Activated CD8-positive, alpha-beta T cell treated with anti-CD3 and anti-CD28 coated beads, Interleukin-2, amount 10 ng/mL, durations not matched to agents 7 days and 5 days (primary cell): ENCODE results near the gene POLR1G. TPM values are rescaled to one million over a fixed set of nuclear protein-coding genes. Genes with fewer than 3 reads are reported as not detected.

ENCODE experiments used
- ATAC-seq: fragments of 150-1000 bp; cut with Tn5 transposase; one replicate; pipeline ENCODE4 v1.10.0; 2021; ENCODE audit warnings: moderate library complexity
- CTCF ChIA-PET: fragments of 350-600 bp; sonication (Branson Sonifier 250); formaldehyde crosslinking; loops from one replicate; lab custom pipeline; 2021; ENCODE audit warnings: antibody characterized with exemption; lab: Charles Lee
- POLR2A ChIA-PET: fragments of 350-600 bp; sonication (Branson Sonifier 250); formaldehyde crosslinking; loops from one replicate; lab custom pipeline; 2021; ENCODE audit warnings: antibody characterized with exemption; lab: Charles Lee
- DNase-seq: peaks from one replicate; pipeline ENCODE4 v3.0.0-alpha.2; 2020
- H3K27ac Mint-ChIP-seq: one replicate; pipeline ENCODE4 v1.8.0; 2021; ENCODE audit warnings: mild to moderate bottlenecking, mixed read lengths
- H3K27me3 Mint-ChIP-seq: one replicate; pipeline ENCODE4 v1.8.0; 2021; ENCODE audit warnings: low read depth, mixed read lengths
- H3K36me3 Mint-ChIP-seq: one replicate; pipeline ENCODE4 v1.8.0; 2021; ENCODE audit warnings: low read depth, mixed read lengths
- H3K4me1 Mint-ChIP-seq: one replicate; pipeline ENCODE4 v1.8.0; 2021; ENCODE audit warnings: low read depth, mixed read lengths
- H3K4me3 Mint-ChIP-seq: one replicate; pipeline ENCODE4 v1.8.0; 2021; ENCODE audit warnings: mild to moderate bottlenecking, mixed read lengths
- H3K9me3 Mint-ChIP-seq: one replicate; pipeline ENCODE4 v1.8.0; 2022; ENCODE audit warnings: mixed read lengths; ENCODE audit not compliant: insufficient read depth
- total RNA-seq, 2 experiments: library from RNA; stranded (reverse); gene quantifications; one replicate each; pipeline ENCODE4 v1.2.3, GENCODE V29; 2021

POLR1G gene
- total RNA-seq, 2 experiments from 2014 or later = 9.5 to 10.6 TPM

- no peaks in the 10 kb centered on the region for H3K9me3 Mint-ChIP-seq
- peak overlapping the region; percentile 62 for H3K4me3 Mint-ChIP-seq
- DNase-seq (peak; percentile 92), ATAC-seq (peak; percentile 72)
- peaks cover 2% of the 10 kb centered on the region for H3K27me3 Mint-ChIP-seq
- H3K36me3 Mint-ChIP-seq = no peaks in the 10 kb centered on the region
- peaks cover 37% of the 10 kb centered on the region for H3K4me1 Mint-ChIP-seq
- ChIA-PET CTCF (interaction anchor here (0.7 to 9.1 kb wide), 42 partner anchors 9 to 261 kb away, joined by 3 to 455 read pairs (median 7); partner anchors contain the start of genes BLOC1S3, FOSB, PPM1N and PPP1R13L), POLR2A (interaction anchor here (0.6 to 3.3 kb wide), 13 partner anchors 10 to 252 kb away, joined by 3 to 35 read pairs (median 4); partner anchors contain the start of genes FOSB, QPCTL and SNRPD2)
- peak overlapping the region; percentile 83 for H3K27ac Mint-ChIP-seq
Observed at GRCh38 chr19:45439569-45440258, 33.3 kb downstream of the POLR1G start.

DNA sequence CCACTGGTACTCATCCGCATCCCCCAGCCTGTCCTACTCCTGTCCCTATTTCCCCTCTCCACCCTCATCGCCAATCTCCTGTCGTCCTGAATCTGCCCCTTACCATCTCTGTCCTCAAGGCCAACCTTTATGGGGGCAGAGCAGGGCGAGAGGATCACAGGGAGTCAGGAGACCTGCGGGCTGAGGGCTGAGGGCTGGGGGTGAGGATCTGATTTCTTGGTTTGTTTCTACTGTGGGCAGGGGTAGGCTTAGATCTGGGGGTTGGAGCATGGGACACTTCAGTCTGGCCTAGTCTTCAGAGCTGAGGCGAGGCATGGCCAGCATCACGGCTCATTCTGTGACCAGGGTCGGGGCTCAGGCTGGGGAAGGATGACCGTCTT lies 33.8 kb downstream of the POLR1G start:
- POLR2A ChIA-PET = interaction anchor here (1.3 to 3.3 kb wide), 5 partner anchors 27 to 252 kb away, joined by 3 to 35 read pairs (median 14); partner anchors contain the start of genes FOSB, QPCTL and SNRPD2
- H3K9me3 Mint-ChIP-seq = no peaks in the 10 kb centered on the region
- no peak for ATAC-seq

GRCh38 chr19:45440873-45441654 lies 34.6 kb downstream of the POLR1G start:
- CTCF ChIA-PET = interaction anchor here (0.6 to 9.1 kb wide), 9 partner anchors 11 to 201 kb away, joined by 3 to 455 read pairs (median 20); partner anchors contain the start of genes FOSB and PPP1R13L
- DNase-seq (no peak), ATAC-seq (no peak)
- Mint-ChIP-seq H3K9me3 (no peaks in the 10 kb centered on the region), H3K27me3 (no peaks in the 10 kb centered on the region), H3K27ac (peak overlapping the region; percentile 4), H3K4me1 (peaks cover 42% of the 10 kb centered on the region), H3K4me3 (peak overlapping the region; percentile 62), H3K36me3 (no peaks in the 10 kb centered on the region)
- POLR2A ChIA-PET = interaction anchor here (1.4 to 3.3 kb wide), 2 partner anchors 28 to 38 kb away, joined by 3 to 35 read pairs; no protein-coding TSS in a partner anchor

More for the DNA sequence above, 33.8 kb downstream of the POLR1G start:
- H3K27ac Mint-ChIP-seq = peak overlapping the region; percentile 83
- DNase-seq = no peak
- no peaks in the 10 kb centered on the region for H3K27me3 Mint-ChIP-seq
- peak overlapping the region; percentile 62 for H3K4me3 Mint-ChIP-seq
- CTCF ChIA-PET = interaction anchor here (0.6 to 9.1 kb wide), 29 partner anchors 8 to 262 kb away, joined by 3 to 455 read pairs (median 8); partner anchors contain the start of genes BLOC1S3, FOSB, PPM1N and PPP1R13L
- no peaks in the 10 kb centered on the region for H3K36me3 Mint-ChIP-seq
- peaks cover 38% of the 10 kb centered on the region for H3K4me1 Mint-ChIP-seq

- Mint-ChIP-seq H3K9me3 (no peaks in the 10 kb centered on the region), H3K4me1 (peaks cover 47% of the 10 kb centered on the region), H3K27ac (peak overlapping the region; percentile 62), H3K4me3 (peak overlapping the region; percentile 71), H3K36me3 (no peaks in the 10 kb centered on the region), H3K27me3 (no peaks in the 10 kb centered on the region)
- ATAC-seq (no peak), DNase-seq (no peak)
- CTCF ChIA-PET = interaction anchor here (3.9 to 9.1 kb wide), 2 partner anchors 34 to 43 kb away, joined by 117 to 455 read pairs; no protein-coding TSS in a partner anchor
- POLR2A ChIA-PET = no interaction called here
Observed at GRCh38 chr19:45442408-45442777, 35.9 kb downstream of the POLR1G start.

- POLR2A ChIA-PET = interaction anchor here (1.3 kb wide), 1 partner anchor 27 kb away, joined by 3 read pairs; no protein-coding TSS in a partner anchor
Observed at GRCh38 chr19:45442778-45443461, 36.5 kb downstream of the POLR1G start.

DNA sequence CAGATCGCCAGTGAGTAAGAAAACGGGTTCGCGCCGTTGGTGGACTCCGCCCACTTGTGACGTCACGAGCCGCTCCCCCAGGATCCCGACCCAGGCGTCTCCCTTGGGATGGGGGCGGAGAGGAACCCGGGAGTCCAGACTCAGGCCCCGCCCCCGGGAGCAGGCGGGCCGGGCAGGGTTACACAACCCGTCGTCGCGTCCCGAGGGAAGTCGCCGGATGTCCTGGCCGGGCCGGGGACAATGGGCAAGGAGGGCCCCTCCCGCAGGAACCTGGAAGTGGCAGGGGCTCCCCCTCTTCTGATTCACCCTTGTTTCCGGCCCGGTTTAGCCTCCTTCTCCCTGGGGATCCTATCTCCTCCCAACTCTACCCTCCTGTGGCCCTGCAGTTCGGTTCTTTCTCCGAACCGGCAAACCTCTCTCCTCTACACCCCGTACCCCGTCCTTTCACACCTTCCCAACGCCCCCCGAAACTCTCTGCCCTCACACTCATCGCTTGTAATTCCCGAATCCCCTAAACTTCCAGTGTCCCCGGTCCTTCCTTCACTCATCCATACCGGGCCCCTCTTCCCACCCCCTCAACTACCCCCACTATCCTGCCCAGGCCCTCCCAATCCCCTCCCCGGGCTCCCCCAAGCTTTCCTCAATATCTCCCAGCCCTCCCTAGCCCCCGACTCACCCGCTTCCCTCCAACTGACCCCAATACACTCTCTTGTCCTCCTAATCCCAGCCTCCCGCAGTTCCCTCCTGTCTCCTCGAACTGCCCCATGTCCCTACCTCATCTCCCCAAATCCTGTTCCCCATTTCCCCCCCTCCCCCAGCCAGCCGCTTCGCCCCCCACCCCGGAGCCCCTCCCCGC lies 37.2 kb downstream of the POLR1G start:
- DNase-seq = peak; percentile 56
- ChIA-PET CTCF (interaction anchor here (9.1 kb wide), 1 partner anchor 33 kb away, joined by 455 read pairs; no protein-coding TSS in a partner anchor), POLR2A (interaction anchor here (1.3 kb wide), 1 partner anchor 26 kb away, joined by 3 read pairs; no protein-coding TSS in a partner anchor)
- Mint-ChIP-seq H3K9me3 (no peaks in the 10 kb centered on the region), H3K4me3 (peak overlapping the region; percentile 71), H3K4me1 (peaks cover 55% of the 10 kb centered on the region), H3K36me3 (peaks cover 2% of the 10 kb centered on the region), H3K27me3 (no peaks in the 10 kb centered on the region), H3K27ac (peak overlapping the region; percentile 79)
- ATAC-seq = peak; percentile 13

More at GRCh38 chr19:45442778-45443461, 36.5 kb downstream of the POLR1G start:
- Mint-ChIP-seq H3K27ac (peak overlapping the region; percentile 62), H3K4me1 (peaks cover 51% of the 10 kb centered on the region), H3K9me3 (no peaks in the 10 kb centered on the region), H3K36me3 (no peaks in the 10 kb centered on the region), H3K27me3 (no peaks in the 10 kb centered on the region), H3K4me3 (peak overlapping the region; percentile 71)
- CTCF ChIA-PET = interaction anchor here (9.1 kb wide), 1 partner anchor 33 kb away, joined by 455 read pairs; no protein-coding TSS in a partner anchor
- ATAC-seq (no peak), DNase-seq (peak; percentile 64)

- Mint-ChIP-seq H3K4me3 (peak overlapping the region; percentile 51), H3K4me1 (peaks cover 58% of the 10 kb centered on the region), H3K27ac (no peak overlapping the region), H3K27me3 (no peaks in the 10 kb centered on the region), H3K36me3 (peaks cover 2% of the 10 kb centered on the region), H3K9me3 (no peaks in the 10 kb centered on the region)
- peak; percentile 87 for DNase-seq
- peak; percentile 51 for ATAC-seq
- POLR2A ChIA-PET = interaction anchor here (1.6 to 2.1 kb wide), 2 partner anchors 23 to 34 kb away, joined by 6 to 10 read pairs; partner anchors contain the start of gene FOSB
- CTCF ChIA-PET = interaction anchor here (0.9 to 6.4 kb wide), 7 partner anchors 18 to 248 kb away, joined by 3 to 96 read pairs (median 9); partner anchors contain the start of genes FOSB and QPCTL
Observed at GRCh38 chr19:45444318-45445041, 38.0 kb downstream of the POLR1G start.

DNA sequence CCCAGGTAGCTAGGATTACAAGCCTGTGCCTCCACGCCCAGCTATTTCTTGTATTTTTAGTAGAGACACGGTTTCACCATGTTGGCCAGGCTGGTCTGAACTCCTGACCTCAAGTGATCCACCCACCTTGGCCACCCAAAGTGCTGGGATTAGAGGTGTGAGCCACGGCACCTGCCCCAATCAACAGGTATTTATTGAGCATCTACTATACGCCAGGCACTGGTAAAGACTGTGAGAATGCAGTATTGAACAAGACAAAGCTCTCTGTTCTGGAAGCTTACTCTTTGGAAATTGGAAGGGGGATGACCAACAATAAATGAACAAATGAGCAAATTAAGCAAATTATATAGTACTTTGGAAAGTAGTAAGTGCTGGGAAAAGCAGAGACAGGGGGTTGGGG lies 38.7 kb downstream of the POLR1G start:
- ATAC-seq (no peak), DNase-seq (no peak)
- Mint-ChIP-seq H3K9me3 (no peaks in the 10 kb centered on the region), H3K4me1 (peaks cover 63% of the 10 kb centered on the region), H3K27ac (no peak overlapping the region), H3K4me3 (peak overlapping the region; percentile 26), H3K27me3 (no peaks in the 10 kb centered on the region), H3K36me3 (peaks cover 2% of the 10 kb centered on the region)
- POLR2A ChIA-PET = interaction anchor here (1.1 to 2.1 kb wide), 3 partner anchors 23 to 33 kb away, joined by 3 to 10 read pairs (median 6); partner anchors contain the start of gene FOSB
- CTCF ChIA-PET = interaction anchor here (0.9 to 6.4 kb wide), 7 partner anchors 17 to 248 kb away, joined by 3 to 96 read pairs (median 9); partner anchors contain the start of genes FOSB and QPCTL

DNA sequence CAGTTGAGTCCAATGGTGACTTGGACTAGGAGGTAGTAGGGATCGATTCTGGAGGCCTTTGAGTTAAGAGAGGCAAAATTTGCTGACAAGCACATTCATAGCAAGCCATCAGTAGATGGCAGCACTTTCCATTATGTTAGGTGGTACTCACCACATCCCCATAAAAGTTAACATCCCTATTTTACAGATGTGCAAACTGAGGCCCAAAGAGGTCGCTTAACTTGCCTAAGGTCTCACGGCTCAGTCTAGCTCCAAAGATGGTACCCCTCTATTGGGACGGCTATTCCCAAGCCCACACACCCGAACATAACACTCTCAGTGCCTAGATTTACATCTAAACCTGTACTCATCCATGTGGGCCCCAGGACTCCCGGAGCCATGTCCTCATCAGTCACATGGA lies 39.9 kb downstream of the POLR1G start:
- Mint-ChIP-seq H3K36me3 (peaks cover 2% of the 10 kb centered on the region), H3K27ac (peak overlapping the region; percentile 36), H3K4me3 (no peak overlapping the region), H3K27me3 (no peaks in the 10 kb centered on the region), H3K9me3 (no peaks in the 10 kb centered on the region), H3K4me1 (peaks cover 60% of the 10 kb centered on the region)
- ChIA-PET POLR2A (interaction anchor here (0.6 to 2.1 kb wide), 4 partner anchors 22 to 43 kb away, joined by 3 to 10 read pairs (median 3); partner anchors contain the start of gene FOSB), CTCF (interaction anchor here (0.8 to 6.4 kb wide), 8 partner anchors 10 to 246 kb away, joined by 3 to 96 read pairs (median 8); partner anchors contain the start of genes FOSB and QPCTL)
- DNase-seq = peak; percentile 49
- ATAC-seq = no peak
